ENCODE results near the gene TRABD2B. TPM values are rescaled to one million over a fixed set of nuclear protein-coding genes. Genes with fewer than 3 reads are reported as not detected.

TRABD2B gene
- polyA plus RNA-seq, 12 donors = 2.6 to 11.0 (median 4.7) TPM; not detected in 1

- DNase-seq = no peak
Observed at GRCh38 chr1:47913225-47913823, 83.9 kb downstream of the TRABD2B start.

GRCh38 chr1:47912756-47913155 lies 84.4 kb downstream of the TRABD2B start:
- DNase-seq = no peak

- DNase-seq = no peak
Observed at GRCh38 chr1:47911892-47912291, 85.3 kb downstream of the TRABD2B start.

GRCh38 chr1:47911424-47911823 lies 85.8 kb downstream of the TRABD2B start:
- no peak for DNase-seq

- DNase-seq = no peak
Observed at GRCh38 chr1:47908258-47908657, 88.9 kb downstream of the TRABD2B start.

- DNase-seq = no peak
Observed at GRCh38 chr1:47907177-47907528, 90.0 kb downstream of the TRABD2B start.

GRCh38 chr1:47906527-47907176 lies 90.5 kb downstream of the TRABD2B start:
- DNase-seq = no peak

- DNase-seq = no peak
Observed at GRCh38 chr1:47906009-47906432, 91.2 kb downstream of the TRABD2B start.

GRCh38 chr1:47903723-47904122 lies 93.5 kb downstream of the TRABD2B start:
- DNase-seq = no peak

GRCh38 chr1:47901001-47901575 lies 96.1 kb downstream of the TRABD2B start:
- no peak for DNase-seq

- no peak for DNase-seq
Observed at GRCh38 chr1:47898133-47898845, 98.9 kb downstream of the TRABD2B start.

GRCh38 chr1:47895279-47896125 lies 101.7 kb downstream of the TRABD2B start:
- DNase-seq = no peak

GRCh38 chr1:47894410-47895278 lies 102.5 kb downstream of the TRABD2B start:
- no peak for DNase-seq

- DNase-seq = no peak
Observed at GRCh38 chr1:47893412-47893811, 103.8 kb downstream of the TRABD2B start.

GRCh38 chr1:47890779-47891178 lies 106.4 kb downstream of the TRABD2B start:
- no peak for DNase-seq

- DNase-seq = no peak
Observed at GRCh38 chr1:47888294-47888629, 108.9 kb downstream of the TRABD2B start.

- no peak for DNase-seq
Observed at GRCh38 chr1:47887475-47888293, 109.5 kb downstream of the TRABD2B start.

GRCh38 chr1:47887060-47887459 lies 110.1 kb downstream of the TRABD2B start:
- DNase-seq = no peak

- DNase-seq = no peak
Observed at GRCh38 chr1:47886141-47886540, 111.0 kb downstream of the TRABD2B start.

Measured in muscle of arm (tissue), 12 donors.